CD4-positive, alpha-beta T cell (primary cell): ENCODE results near the gene SCFD2. TPM values are rescaled to one million over a fixed set of nuclear protein-coding genes. Genes with fewer than 3 reads are reported as not detected.

ENCODE experiments used
- ATAC-seq: fragments of 200-7000 bp; cut with Tn5 transposase; one replicate; pipeline ENCODE4 v1.10.0; 2022; ENCODE audit warnings: mild to moderate bottlenecking; ENCODE audit not compliant: poor library complexity
- CTCF ChIA-PET: fragments of 350-600 bp; sonication (Branson Sonifier 250); formaldehyde crosslinking; loops from one replicate; lab custom pipeline; 2021; ENCODE audit warnings: antibody characterized with exemption, inconsistent platforms; lab: Charles Lee
- POLR2A ChIA-PET: fragments of 350-600 bp; sonication (Branson Sonifier 250); formaldehyde crosslinking; loops from one replicate; lab custom pipeline; 2021; ENCODE audit warnings: antibody characterized with exemption, inconsistent platforms; lab: Charles Lee
- DNase-seq, 14 experiments: peaks; one replicate each; pipeline ENCODE4 v3.0.0-alpha.2; 2013 to 2020; ENCODE audit warnings: mixed read lengths in 2 of 14
- H3K27ac ChIP-seq, 2 donors: one replicate each; pipeline versions ENCODE4 v1.5.1 to v1.7.0; 2013; ENCODE audit warnings: low read length in 2 of 2, low read depth in 1 of 2, mild to moderate bottlenecking in 1 of 2
- H3K27me3 ChIP-seq, 2 experiments: 1 replicate in 1 of 2; 2 replicates in 1 of 2; pipeline versions ENCODE4 v1.6.1 to v1.7.0; 2013; ENCODE audit warnings: low read length in 2 of 2, control low read depth in 1 of 2, mild to moderate bottlenecking in 1 of 2, moderate library complexity in 1 of 2; ENCODE audit not compliant: insufficient read depth in 2 of 2, control insufficient read depth in 1 of 2
- H3K36me3 ChIP-seq: one replicate; pipeline ENCODE4 v1.6.1; 2013; ENCODE audit warnings: low read length, control low read depth; ENCODE audit not compliant: insufficient read depth
- H3K4me1 ChIP-seq: one replicate; pipeline ENCODE4 v1.6.1; 2013; ENCODE audit warnings: low read length, control low read depth; ENCODE audit not compliant: insufficient read depth
- H3K4me3 ChIP-seq: one replicate; pipeline ENCODE4 v1.5.1; 2013; ENCODE audit warnings: mild to moderate bottlenecking, low read length, moderate library complexity
- H3K9me3 ChIP-seq, 2 experiments: 1 replicate in 1 of 2; 2 replicates in 1 of 2; pipeline versions ENCODE4 v1.6.1 to v1.7.0; 2013; ENCODE audit warnings: low read length in 2 of 2, mild to moderate bottlenecking in 2 of 2, control low read depth in 1 of 2, moderate library complexity in 1 of 2; ENCODE audit not compliant: control insufficient read depth in 1 of 2, insufficient read depth in 1 of 2
- H3K27ac Mint-ChIP-seq: one replicate; pipeline ENCODE4 v1.8.0; 2020; ENCODE audit warnings: mixed read lengths
- H3K27me3 Mint-ChIP-seq: one replicate; pipeline ENCODE4 v1.8.0; 2021; ENCODE audit warnings: mixed read lengths
- H3K36me3 Mint-ChIP-seq: one replicate; pipeline ENCODE4 v1.8.0; 2021; ENCODE audit warnings: low read depth, mixed read lengths
- H3K4me1 Mint-ChIP-seq: one replicate; pipeline ENCODE4 v1.8.0; 2021; ENCODE audit warnings: low read depth, mixed read lengths
- H3K4me3 Mint-ChIP-seq: one replicate; pipeline ENCODE4 v1.8.0; 2020; ENCODE audit warnings: mild to moderate bottlenecking, mixed read lengths
- H3K9me3 Mint-ChIP-seq: one replicate; pipeline ENCODE4 v1.8.0; 2020; ENCODE audit warnings: mixed read lengths
- CTCF ChIP-seq: fragments of 200-600 bp; IDR thresholded peaks from one replicate; pipeline ENCODE4 v1.8.0; 2022; ENCODE audit warnings: antibody characterized with exemption, mild to moderate bottlenecking
- intact Hi-C, 2 experiments: fragments of 100-400 bp; cut with DNase I in 1 of 2; cut with micrococcal nuclease in 1 of 2; formaldehyde crosslinking; loops; one replicate each; pipeline versions ENCODE4 v1.15.1 to v1.9.0; 2023 to 2025; cut with DNase I, micrococcal nuclease
- total RNA-seq, 174 experiments: library from RNA in 2 of 174; stranded (reverse) in 2 of 174; gene quantifications; one replicate each; pipeline ENCODE4 v1.2.3 and lab custom pipeline; 2021 to 2026

Gene SCFD2
- total RNA-seq, 2 experiments from 2014 or later: 15.4 to 17.6 TPM

GRCh38 chr4:52840531-52841370, 525.1 kb downstream of the SCFD2 start:
- no peaks in the 10 kb centered on the region for H3K4me1 ChIP-seq
- Mint-ChIP-seq H3K9me3 (no peaks in the 10 kb centered on the region), H3K36me3 (no peaks in the 10 kb centered on the region), H3K27me3 (no peaks in the 10 kb centered on the region), H3K4me1 (no peaks in the 10 kb centered on the region), H3K4me3 (no peak overlapping the region), H3K27ac (no peak overlapping the region)
- no peaks in the 10 kb centered on the region for H3K27me3 ChIP-seq
- ChIA-PET POLR2A (no interaction called here), CTCF (no interaction called here)
- intact Hi-C loops: no loop called here
- H3K4me3 ChIP-seq: no peak overlapping the region
- no peak for ATAC-seq
- DNase-seq: no peak
- no peaks in the 10 kb centered on the region for H3K9me3 ChIP-seq
- no peak for TF ChIP-seq CTCF
- H3K27ac ChIP-seq: no peak overlapping the region
- H3K36me3 ChIP-seq: no peaks in the 10 kb centered on the region

- Mint-ChIP-seq H3K4me3 (no peak overlapping the region), H3K36me3 (no peaks in the 10 kb centered on the region), H3K4me1 (no peaks in the 10 kb centered on the region), H3K27ac (no peak overlapping the region), H3K9me3 (no peaks in the 10 kb centered on the region), H3K27me3 (no peaks in the 10 kb centered on the region)
- H3K4me1 ChIP-seq: no peaks in the 10 kb centered on the region
- H3K4me3 ChIP-seq: no peak overlapping the region
- no peaks in the 10 kb centered on the region for H3K9me3 ChIP-seq
- ChIA-PET CTCF (no interaction called here), POLR2A (no interaction called here)
- no peak for TF ChIP-seq CTCF
- DNase-seq: no peak
- H3K36me3 ChIP-seq: no peaks in the 10 kb centered on the region
- ATAC-seq: no peak
- no peak overlapping the region for H3K27ac ChIP-seq
- intact Hi-C loops: no loop called here
- no peaks in the 10 kb centered on the region for H3K27me3 ChIP-seq
These were observed 526.9 kb downstream of the SCFD2 start for GRCh38 chr4:52838729-52839586.

- ChIA-PET POLR2A (no interaction called here), CTCF (no interaction called here)
- no peaks in the 10 kb centered on the region for H3K36me3 Mint-ChIP-seq
These were observed 527.9 kb downstream of the SCFD2 start for GRCh38 chr4:52837716-52838558.

More at GRCh38 chr4:52837716-52838558, 527.9 kb downstream of the SCFD2 start:
- H3K27ac Mint-ChIP-seq: no peak overlapping the region
- Histone ChIP-seq H3K4me1 (no peaks in the 10 kb centered on the region), H3K27me3 (peaks cover 0 to 1% of the 10 kb centered on the region in 2 experiments), H3K9me3 (no peaks in the 10 kb centered on the region), H3K27ac (no peak overlapping the region), H3K36me3 (no peaks in the 10 kb centered on the region), H3K4me3 (no peak overlapping the region)
- no peak overlapping the region for H3K4me3 Mint-ChIP-seq
- no peaks in the 10 kb centered on the region for H3K4me1 Mint-ChIP-seq
- no peak for ATAC-seq
- TF ChIP-seq CTCF: no peak
- intact Hi-C loops: no loop called here
- no peak for DNase-seq
- H3K9me3 Mint-ChIP-seq: no peaks in the 10 kb centered on the region
- no peaks in the 10 kb centered on the region for H3K27me3 Mint-ChIP-seq
